GM19238 (cell line): ENCODE data around the gene HSD11B1L.
"Not testable (repeated sequence)": the region's sequence is repeated elsewhere in the genome, so short reads cannot be mapped to it uniquely, and the experiment has no call there.

ENCODE experiments used
- DNase-seq: peaks from one replicate; pipeline ENCODE4 v3.0.0; 2011; ENCODE audit warnings: low spot score; ENCODE audit not compliant: insufficient read length

HSD11B1L gene

DNA sequence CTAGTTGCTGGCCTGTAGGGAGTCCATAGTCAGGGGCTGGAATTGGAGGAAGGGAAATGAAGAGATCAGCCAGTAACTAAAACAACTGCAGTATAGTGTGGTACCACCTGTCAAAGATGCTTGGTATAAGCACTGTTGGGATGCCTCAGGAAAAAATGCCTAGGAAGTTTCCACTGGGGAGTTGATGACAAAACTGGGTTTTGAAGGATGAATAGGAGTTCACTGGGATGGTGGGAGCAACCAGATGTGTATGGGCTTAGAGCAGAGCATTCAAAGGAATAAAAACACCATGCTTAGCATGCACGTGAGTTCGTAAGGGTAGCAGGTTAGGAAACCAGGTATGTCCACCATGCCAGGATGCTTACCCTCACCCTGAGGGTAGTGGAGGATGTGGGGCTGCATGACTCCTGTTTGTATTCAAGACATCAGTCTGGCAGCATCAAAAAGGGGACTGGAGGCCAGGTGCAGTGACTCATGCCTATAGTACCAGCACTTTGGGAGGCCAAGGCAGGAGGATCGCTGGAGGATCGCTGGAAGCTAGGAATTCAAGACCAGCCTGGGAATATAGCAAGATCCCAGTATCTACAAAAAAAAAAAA, 46.7 kb downstream of the HSD11B1L start:
- DNase-seq, result no peak

DNA sequence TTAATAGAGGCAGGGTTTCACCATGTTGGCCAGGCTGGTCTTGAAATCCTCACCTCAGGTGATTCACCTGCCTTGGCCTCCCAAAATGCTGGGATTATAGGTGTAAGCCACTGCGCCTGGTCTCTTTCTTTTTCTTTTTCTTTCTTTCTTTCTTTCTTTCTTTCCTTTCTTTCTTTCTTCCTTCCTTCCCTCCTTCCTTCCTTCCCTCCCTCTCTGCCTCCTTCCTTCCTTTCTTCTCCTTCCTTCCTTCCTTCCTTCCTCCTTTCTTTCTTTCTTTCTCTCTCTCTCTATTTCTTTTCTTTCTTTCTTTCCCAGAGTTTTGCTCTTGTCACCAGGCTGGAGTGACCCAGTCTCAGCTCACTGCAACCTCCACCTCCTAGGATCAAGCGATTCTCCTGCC, 52.3 kb downstream of the HSD11B1L start:
- not testable (repeated sequence) for DNase-seq
